PC-3 (cell line): Measurements from ENCODE around the gene MED22.
"Not testable (repeated sequence)": the region's sequence is repeated elsewhere in the genome, so short reads cannot be mapped to it uniquely, and the experiment has no call there.

Source experiments
- EZH2 ChIP-seq: fragments of 300-600 bp; sonication (generic); IDR thresholded peaks from one replicate; pipeline ENCODE4 v1.6.1; 2017; ENCODE audit warnings: antibody characterized with exemption, mild to moderate bottlenecking, low read length; ENCODE audit not compliant: unreplicated experiment
- TF ChIP-seq, protein P1 (sequence below): fragments of 300-600 bp; sonication (generic); conservative IDR thresholded peaks from 2 replicates; pipeline ENCODE4 v1.5.1; 2017; ENCODE audit warnings: antibody characterized with exemption, low read depth, mild to moderate bottlenecking, low read length

DNA sequence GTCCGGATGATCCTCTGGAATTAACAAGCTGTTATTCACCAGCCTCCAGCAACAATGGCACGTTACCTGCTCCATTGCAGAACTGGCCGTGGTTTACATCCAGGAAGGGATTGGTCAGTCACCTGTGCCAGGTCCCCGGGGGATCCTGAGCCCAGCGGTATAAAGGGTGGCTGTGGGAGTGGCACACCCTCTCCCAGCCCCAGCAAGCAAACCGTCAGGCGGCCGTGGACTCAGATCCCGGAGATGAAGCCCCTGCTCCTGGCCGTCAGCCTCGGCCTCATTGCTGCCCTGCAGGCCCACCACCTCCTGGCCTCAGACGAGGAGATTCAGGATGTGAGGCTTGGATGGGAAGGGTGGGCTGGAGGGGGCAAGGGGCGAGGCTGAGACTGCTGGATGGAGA is 30.4 kb downstream of the MED22 start:
- TF ChIP-seq, protein P1, sequence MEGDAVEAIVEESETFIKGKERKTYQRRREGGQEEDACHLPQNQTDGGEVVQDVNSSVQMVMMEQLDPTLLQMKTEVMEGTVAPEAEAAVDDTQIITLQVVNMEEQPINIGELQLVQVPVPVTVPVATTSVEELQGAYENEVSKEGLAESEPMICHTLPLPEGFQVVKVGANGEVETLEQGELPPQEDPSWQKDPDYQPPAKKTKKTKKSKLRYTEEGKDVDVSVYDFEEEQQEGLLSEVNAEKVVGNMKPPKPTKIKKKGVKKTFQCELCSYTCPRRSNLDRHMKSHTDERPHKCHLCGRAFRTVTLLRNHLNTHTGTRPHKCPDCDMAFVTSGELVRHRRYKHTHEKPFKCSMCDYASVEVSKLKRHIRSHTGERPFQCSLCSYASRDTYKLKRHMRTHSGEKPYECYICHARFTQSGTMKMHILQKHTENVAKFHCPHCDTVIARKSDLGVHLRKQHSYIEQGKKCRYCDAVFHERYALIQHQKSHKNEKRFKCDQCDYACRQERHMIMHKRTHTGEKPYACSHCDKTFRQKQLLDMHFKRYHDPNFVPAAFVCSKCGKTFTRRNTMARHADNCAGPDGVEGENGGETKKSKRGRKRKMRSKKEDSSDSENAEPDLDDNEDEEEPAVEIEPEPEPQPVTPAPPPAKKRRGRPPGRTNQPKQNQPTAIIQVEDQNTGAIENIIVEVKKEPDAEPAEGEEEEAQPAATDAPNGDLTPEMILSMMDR = not testable (repeated sequence)
- not testable (repeated sequence) for TF ChIP-seq EZH2
